GM18520 (cell line): Measurements from ENCODE around the gene TBC1D20.
"Not testable (repeated sequence)": the region's sequence is repeated elsewhere in the genome, so short reads cannot be mapped to it uniquely, and the experiment has no call there.

Experiments used
- ATAC-seq: cut with Tn5 transposase; IDR thresholded peaks from one replicate; pipeline ENCODE4 v1.9.1; 2021; ENCODE audit not compliant: unreplicated experiment

Gene TBC1D20

GRCh38 chr20:462199-462991, at the start of gene TBC1D20:
Gene TBC1D20 (minus strand): TSS chr20:462533. CDS start chr20:462405, 128 bp downstream.
- peak; percentile 89 for ATAC-seq

GRCh38 chr20:510328-511057, 48.2 kb upstream of the TBC1D20 start:
- not testable (repeated sequence) for ATAC-seq

- not testable (repeated sequence) for ATAC-seq
Measured at GRCh38 chr20:508364-508787, 46.0 kb upstream of the TBC1D20 start.

- ATAC-seq: no peak
Measured at GRCh38 chr20:507761-508332, 45.5 kb upstream of the TBC1D20 start.

- ATAC-seq: no peak
Measured at GRCh38 chr20:507006-507758, 44.8 kb upstream of the TBC1D20 start.

- no peak for ATAC-seq
Measured at GRCh38 chr20:504632-505075, 42.3 kb upstream of the TBC1D20 start.

GRCh38 chr20:503048-503737, 40.9 kb upstream of the TBC1D20 start:
- no peak for ATAC-seq

- no peak for ATAC-seq
Measured at GRCh38 chr20:497979-498378, 35.6 kb upstream of the TBC1D20 start.

GRCh38 chr20:496126-496696, 33.9 kb upstream of the TBC1D20 start:
- no peak for ATAC-seq

- ATAC-seq: no peak
Measured at GRCh38 chr20:492159-492558, 29.8 kb upstream of the TBC1D20 start.

- ATAC-seq: no peak
Measured at GRCh38 chr20:487655-488054, 25.3 kb upstream of the TBC1D20 start.

GRCh38 chr20:483815-484644, 21.7 kb upstream of the TBC1D20 start:
- no peak for ATAC-seq

- ATAC-seq: no peak
Measured at GRCh38 chr20:481167-481566, 18.8 kb upstream of the TBC1D20 start.

GRCh38 chr20:480044-480443, 17.7 kb upstream of the TBC1D20 start:
- ATAC-seq: no peak

- ATAC-seq: no peak
Measured at GRCh38 chr20:479487-479886, 17.2 kb upstream of the TBC1D20 start.

GRCh38 chr20:478949-479429, 16.7 kb upstream of the TBC1D20 start:
- no peak for ATAC-seq

GRCh38 chr20:478010-478948, 15.9 kb upstream of the TBC1D20 start:
- no peak for ATAC-seq
